ENCODE measurements around the gene HBG2.

Gene HBG2

GRCh38 chr11:5286351-5286750 lies 31.8 kb upstream of the HBG2 start:
- TF ChIP-seq CTCF (conservative IDR thresholded peaks at IDR 0.05), result no peak
- H3K27ac ChIP-seq, result no peak overlapping the region

GRCh38 chr11:5285703-5286340 lies 31.2 kb upstream of the HBG2 start:
- H3K27ac ChIP-seq, result no peak overlapping the region
- TF ChIP-seq CTCF (conservative IDR thresholded peaks at IDR 0.05), result no peak

GRCh38 chr11:5284637-5285036 lies 30.1 kb upstream of the HBG2 start:
- no peak for TF ChIP-seq CTCF (conservative IDR thresholded peaks at IDR 0.05)
- no peak overlapping the region for H3K27ac ChIP-seq

- no peak for TF ChIP-seq CTCF (conservative IDR thresholded peaks at IDR 0.05)
- H3K27ac ChIP-seq, result no peak overlapping the region
These were observed 29.3 kb upstream of the HBG2 start for GRCh38 chr11:5283882-5284281.

- no peak overlapping the region for H3K27ac ChIP-seq
These were observed 28.5 kb upstream of the HBG2 start for GRCh38 chr11:5283086-5283485.

GRCh38 chr11:5282628-5283027 lies 28.0 kb upstream of the HBG2 start:
- TF ChIP-seq CTCF (conservative IDR thresholded peaks at IDR 0.05), result no peak
- no peak overlapping the region for H3K27ac ChIP-seq

More at GRCh38 chr11:5283086-5283485, 28.5 kb upstream of the HBG2 start:
- TF ChIP-seq CTCF (conservative IDR thresholded peaks at IDR 0.05), result no peak

- TF ChIP-seq CTCF (conservative IDR thresholded peaks at IDR 0.05), result no peak
These were observed 27.0 kb upstream of the HBG2 start for GRCh38 chr11:5281596-5281995.

More at GRCh38 chr11:5281596-5281995, 27.0 kb upstream of the HBG2 start:
- H3K27ac ChIP-seq, result no peak overlapping the region
